ENCODE results near the gene GSG1L2.
"Not testable (repeated sequence)": the region's sequence is repeated elsewhere in the genome, so short reads cannot be mapped to it uniquely, and the experiment has no call there.

Gene GSG1L2

GRCh38 chr17:9788601-9789000 is 33.3 kb downstream of the GSG1L2 start:
- no peak for DNase-seq

GRCh38 chr17:9784544-9784943 is 37.3 kb downstream of the GSG1L2 start:
- DNase-seq, result no peak

GRCh38 chr17:9783465-9783864 is 38.4 kb downstream of the GSG1L2 start:
- not testable (repeated sequence) for DNase-seq

- DNase-seq, result no peak
Measured at GRCh38 chr17:9783050-9783449, 38.8 kb downstream of the GSG1L2 start.

- DNase-seq, result no peak
Measured at GRCh38 chr17:9780552-9780951, 41.3 kb downstream of the GSG1L2 start.

- no peak for DNase-seq
Measured at GRCh38 chr17:9776911-9777310, 45.0 kb downstream of the GSG1L2 start.

GRCh38 chr17:9772658-9773057 is 49.2 kb downstream of the GSG1L2 start:
- DNase-seq, result no peak

- DNase-seq, result no peak
Measured at GRCh38 chr17:9771465-9771864, 50.4 kb downstream of the GSG1L2 start.

GRCh38 chr17:9769036-9769695 is 52.7 kb downstream of the GSG1L2 start:
- DNase-seq, result no peak

- peak; percentile 23 for DNase-seq
Measured at GRCh38 chr17:9768381-9768934, 53.4 kb downstream of the GSG1L2 start.

- DNase-seq, result no peak
Measured at GRCh38 chr17:9767432-9767991, 54.4 kb downstream of the GSG1L2 start.

GRCh38 chr17:9766970-9767369 is 54.9 kb downstream of the GSG1L2 start:
- no peak for DNase-seq

- no peak for DNase-seq
Measured at GRCh38 chr17:9765322-9765721, 56.6 kb downstream of the GSG1L2 start.

GRCh38 chr17:9763643-9764042 is 58.2 kb downstream of the GSG1L2 start:
- DNase-seq, result no peak

- DNase-seq, result no peak
Measured at GRCh38 chr17:9760266-9760665, 61.6 kb downstream of the GSG1L2 start.

- no peak for DNase-seq
Measured at GRCh38 chr17:9755083-9755482, 66.8 kb downstream of the GSG1L2 start.
